GM18873 (cell line): ENCODE results near the gene TXNL4A.
A peak's percentile ranks its signal among the peaks of the same experiment; 100 is the strongest.
"Not testable (repeated sequence)": the region's sequence is repeated elsewhere in the genome, so short reads cannot be mapped to it uniquely, and the experiment has no call there.

Experiments
- ATAC-seq: cut with Tn5 transposase; IDR thresholded peaks from one replicate; pipeline ENCODE4 v1.9.1; 2021; ENCODE audit warnings: mild to moderate bottlenecking, moderate library complexity, moderate number of reproducible peaks; ENCODE audit not compliant: unreplicated experiment, low FRiP score

TXNL4A gene, protein sequence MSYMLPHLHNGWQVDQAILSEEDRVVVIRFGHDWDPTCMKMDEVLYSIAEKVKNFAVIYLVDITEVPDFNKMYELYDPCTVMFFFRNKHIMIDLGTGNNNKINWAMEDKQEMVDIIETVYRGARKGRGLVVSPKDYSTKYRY

DNA sequence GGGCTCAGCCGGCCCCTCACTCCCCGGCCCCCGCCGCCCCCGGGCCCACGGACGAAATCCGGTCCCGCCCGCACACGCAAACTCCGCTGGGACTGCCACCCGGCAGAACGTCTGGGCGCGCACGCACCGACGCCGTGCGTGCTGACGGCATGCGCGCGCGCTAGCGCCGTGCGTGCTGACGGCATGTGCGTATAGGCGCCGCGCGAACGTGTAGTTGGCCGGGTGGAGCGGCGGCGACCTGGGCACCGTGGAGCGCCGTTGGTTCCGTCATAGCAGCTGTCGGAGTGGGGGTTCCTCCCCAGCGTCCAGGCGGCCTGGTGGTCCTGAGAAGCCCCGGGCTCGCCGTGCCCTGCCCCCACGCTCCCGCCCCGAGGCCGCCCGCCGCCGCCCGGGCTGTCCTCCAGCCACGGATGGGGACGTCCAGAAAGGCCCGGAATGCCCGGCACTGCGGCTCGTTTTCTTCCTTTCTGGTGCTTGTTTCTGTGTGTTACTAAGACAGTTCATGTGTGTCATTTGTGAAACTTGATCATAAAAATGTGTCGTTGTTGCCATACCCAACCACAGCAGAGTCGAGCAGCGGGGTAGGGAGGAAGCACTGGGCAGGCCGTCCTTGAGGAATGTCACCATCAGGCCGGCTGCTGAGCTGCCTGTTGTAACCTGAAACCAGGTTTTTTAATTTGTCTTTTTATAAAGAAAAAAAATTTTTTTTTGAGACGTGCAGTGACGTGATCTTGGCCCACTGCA lies at the start of gene TXNL4A:
TXNL4A (minus strand) TSS at position 113 of the 744 bp plus-strand sequence. CDS start 171 bp downstream, outside the sequence.
- ATAC-seq: peak; percentile 89

DNA sequence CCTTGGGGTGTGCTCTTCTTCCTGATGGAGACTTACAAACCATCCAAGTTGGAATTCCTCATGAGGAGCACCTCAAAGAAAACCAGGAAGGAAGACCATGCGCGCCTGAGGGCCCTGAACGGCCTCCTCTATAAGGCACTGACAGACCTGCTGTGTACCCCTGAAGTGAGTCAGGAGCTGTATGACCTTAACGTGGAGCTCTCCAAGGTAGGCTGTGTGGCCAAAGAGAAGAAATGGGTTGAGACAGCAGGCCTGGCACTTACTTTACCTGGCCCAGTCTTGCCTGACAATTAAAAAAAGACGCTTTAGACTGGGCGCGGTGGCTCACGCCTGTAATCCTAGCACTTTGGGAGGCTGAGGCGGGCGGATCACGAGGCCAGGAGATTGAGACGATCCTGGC lies 48.9 kb upstream of the TXNL4A start:
- no peak for ATAC-seq

DNA sequence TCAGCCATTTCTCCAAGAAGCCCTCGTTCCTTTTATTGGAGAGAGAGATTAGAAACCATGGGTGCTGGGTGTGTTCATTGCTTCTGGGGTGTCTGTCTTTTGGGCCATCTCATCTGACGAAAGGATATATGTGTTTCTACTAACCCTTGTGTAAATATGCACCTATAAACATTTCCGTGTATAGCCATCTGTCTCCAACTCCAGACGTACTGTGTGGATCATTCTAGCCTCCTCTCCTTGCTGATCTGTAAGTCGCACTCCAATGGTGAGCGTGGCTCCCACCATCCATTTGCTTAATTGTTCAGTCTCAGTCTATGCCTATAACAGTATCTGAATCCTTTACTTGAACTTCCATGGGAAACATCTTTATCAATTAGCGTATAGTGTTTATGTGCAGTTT lies 47.6 kb upstream of the TXNL4A start:
- ATAC-seq: no peak

DNA sequence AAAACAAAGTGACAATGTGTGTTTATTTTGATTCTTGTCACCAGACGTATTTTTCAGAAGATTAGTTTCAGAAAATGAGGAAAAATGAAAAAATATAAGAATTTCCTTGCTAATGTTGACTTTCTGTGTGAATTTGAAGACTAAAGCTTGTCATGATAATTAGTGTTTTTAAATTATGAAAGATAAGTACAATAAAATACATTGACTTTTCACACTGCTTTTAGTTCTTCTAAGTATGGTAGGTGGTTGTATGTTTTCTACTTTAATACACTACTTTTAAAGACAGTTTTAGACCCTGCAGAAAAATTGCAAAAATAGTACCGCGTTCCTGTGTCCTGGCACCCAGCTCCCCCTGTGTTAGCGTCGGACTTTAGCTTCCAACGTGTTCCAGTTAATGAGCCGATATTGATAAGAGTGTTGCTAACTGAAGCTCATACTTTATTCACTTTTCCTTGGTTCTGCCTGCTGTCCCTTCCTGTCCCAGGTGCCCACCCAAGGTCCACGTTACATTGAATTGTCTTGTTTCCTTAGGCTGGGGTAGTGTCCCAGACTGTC lies 46.6 kb upstream of the TXNL4A start:
- ATAC-seq: no peak

DNA sequence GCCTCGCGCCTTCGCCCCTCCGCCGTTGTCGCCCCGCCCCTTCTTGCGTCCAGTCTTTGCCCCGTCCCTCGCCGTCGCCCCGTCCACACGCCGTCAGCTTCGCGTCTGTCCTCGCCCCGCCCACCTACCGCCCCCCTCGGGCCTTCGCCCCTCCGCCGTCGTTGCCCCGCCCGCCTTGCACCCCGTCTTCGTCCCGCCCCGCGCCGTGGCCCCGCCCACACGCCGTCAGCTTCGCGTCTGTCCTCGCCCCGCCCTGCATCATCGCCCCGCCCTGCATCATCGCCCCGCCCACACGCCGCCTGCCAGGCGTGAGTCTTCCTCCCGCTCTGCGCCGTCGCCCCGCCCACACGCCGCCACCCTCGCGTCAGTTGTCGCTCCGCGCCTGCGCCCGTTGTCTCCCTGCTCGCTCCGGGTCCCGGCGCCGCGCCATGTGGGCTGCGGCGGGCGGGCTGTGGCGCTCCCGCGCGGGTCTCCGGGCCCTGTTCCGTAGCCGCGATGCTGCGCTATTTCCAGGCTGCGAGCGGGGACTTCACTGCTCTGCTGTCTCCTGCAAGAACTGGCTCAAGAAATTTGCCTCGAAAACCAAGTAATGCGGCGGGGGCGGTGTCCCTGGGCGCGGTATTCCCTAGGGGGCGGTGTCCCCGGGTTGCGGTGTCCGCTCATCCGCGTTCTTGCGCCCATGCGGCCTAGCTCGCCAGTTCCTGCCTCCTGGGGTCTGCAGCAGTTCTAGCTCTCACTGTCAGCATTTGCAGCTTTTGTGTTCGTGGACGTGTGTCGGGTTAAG lies 45.9 kb upstream of the TXNL4A start, which contains the start of gene RBFA:
RBFA (plus strand) TSS at position 367 of the 784 bp plus-strand sequence; CDS start at position 429, 62 bp downstream.
- peak; percentile 62 for ATAC-seq

DNA sequence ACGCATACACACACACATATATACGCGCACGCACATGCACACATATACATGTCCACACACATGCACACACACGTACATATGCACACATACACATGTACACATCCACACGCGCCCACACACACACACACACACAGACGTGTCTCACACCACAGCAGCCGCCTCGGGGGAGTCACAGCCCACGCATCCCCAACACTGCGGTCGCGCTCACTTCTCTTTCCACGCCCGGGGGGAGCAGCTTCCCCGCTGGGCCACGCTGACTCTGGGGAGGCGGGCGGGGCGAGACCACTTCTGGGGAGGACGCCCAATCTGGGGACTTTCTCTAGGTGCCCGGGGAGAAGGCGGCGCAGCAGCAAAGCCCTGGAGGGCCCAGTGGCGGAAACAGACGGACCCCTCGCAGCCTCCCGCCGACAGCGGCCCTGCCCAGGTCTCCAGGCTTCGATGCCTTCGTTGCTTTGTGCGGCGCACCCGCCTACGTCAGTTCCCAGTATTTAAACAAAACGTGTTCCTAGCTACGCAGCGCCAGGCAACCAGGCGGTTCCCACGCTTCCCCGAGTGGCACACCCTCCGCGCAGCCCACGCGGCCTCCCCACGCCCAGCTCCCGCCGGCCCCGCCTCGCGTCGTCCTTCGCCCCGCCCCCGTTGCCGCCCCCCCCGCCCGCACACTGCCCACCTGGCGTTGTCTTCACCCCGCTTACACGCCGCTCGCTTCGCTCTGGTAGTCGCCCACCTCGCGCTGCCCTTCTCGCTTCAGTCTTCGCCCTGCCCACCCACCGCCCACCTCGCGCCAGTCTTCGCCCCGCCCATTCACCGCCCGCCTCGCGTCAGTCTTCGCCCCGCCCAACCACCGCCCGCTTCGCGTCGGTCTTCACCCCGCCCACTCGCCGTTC lies 45.1 kb upstream of the TXNL4A start:
- ATAC-seq: peak; percentile 41

DNA sequence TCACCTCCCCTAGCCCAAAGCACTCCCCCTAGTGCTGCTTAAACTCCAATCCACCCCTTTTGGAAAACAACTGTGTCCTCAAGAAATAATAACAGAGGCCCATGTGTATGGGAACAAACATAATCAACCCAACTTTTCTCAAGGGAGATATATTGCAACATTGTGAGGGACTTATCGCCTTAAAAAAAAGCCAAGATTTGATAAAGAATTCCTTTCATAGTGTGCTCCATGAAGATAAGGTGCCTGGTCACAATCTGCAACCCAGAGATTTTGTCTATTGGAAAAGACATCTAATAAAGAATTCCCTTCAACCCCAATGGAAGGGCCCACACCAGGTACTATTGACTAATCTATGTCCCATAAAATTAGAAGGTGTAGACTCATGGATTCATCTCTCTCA lies 41.3 kb upstream of the TXNL4A start:
- no peak for ATAC-seq

DNA sequence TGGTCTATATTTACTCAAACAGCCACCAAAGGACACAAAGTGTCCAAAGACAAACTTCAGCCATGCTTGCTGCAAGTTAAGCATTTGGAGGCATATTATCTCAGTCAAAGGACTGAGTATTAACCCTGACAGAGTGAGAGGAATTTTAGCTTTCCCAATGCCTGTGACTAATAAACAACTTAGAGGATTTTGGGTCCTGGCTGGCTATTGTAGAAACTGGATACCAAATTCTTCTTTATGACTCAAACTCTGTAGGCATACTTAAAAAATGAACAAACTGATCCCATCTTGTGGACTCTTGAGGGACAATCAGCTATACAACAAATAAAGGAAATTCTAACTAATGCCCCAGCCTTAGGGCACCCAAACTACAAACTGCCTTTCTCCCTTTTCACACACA lies 39.4 kb upstream of the TXNL4A start:
- ATAC-seq: not testable (repeated sequence)

DNA sequence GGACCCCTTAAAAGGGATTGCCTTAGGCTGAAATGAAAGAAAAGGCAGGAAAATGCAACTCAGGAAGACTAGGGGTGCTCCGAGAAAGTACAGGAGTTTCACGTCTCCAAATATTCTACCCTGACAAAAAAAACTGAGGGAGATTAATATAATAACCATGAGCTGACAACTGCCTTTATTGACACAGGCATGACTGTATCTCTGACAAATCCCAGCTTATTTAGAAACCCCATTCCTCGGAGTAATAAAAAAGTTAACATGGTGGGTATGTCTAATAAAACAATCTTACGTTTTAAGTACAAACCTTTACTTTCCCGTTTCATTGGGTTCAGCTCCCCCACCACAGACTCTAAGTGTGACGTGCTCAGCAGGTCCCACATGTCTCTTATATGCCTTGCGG lies 38.0 kb upstream of the TXNL4A start:
- no peak for ATAC-seq

DNA sequence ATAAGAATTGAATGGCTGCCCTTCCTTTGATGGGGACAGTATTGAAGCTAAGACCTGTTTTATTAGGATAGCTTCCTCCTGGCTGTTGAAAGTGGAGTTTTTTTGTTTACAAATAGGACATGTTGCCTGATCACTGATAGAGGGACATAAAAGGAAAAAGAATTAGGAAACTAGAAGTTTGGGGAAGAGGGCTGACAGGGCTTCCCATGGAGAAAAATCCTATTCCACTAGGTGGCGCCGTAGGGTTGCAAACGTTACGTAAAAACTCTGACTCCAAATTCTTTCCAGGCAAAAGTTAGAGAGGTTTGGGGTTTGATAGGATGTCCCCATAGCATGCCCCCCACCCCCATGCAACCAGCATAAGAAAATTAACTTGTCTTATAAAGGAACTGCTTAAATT lies 34.8 kb upstream of the TXNL4A start:
- no peak for ATAC-seq

DNA sequence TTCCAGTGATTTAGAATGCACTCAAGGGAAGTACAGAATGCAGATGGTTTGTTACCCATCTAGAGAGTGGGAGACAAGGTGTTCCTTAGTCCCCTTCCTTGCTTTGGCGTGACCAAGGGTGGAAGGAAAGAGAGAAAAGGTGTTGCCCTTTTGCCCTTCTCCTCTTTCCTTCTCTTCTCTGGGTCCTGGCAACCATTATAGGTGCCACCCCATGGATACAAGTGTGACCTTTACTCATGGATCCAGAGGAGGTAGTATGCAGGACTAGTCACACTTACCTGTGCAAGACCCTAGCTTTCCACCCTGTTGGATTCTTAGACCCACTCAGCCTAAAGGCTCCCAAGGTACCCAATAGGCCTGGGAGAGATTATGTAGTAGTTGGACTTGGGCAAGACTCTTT lies 34.2 kb upstream of the TXNL4A start:
- no peak for ATAC-seq

DNA sequence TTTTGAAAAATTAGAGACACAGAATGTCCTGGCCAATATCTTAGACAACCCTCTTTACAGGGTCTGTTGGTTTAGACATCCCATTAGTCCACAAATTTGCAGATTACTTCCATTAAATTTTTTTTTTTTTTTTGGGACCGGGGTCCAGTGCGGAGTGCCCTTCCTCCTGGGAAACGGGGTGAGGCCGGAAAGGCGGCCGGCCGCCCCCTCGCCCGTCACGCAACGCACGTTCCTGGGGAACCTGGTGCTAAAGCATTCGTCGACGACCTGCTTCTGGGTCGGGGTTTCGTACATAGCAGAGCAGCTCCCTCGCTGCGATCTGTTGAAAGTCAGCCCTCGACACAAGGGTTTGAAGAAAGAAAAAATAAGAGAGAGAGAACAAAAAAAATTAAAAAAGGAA lies 24.4 kb upstream of the TXNL4A start:
- ATAC-seq: no peak

DNA sequence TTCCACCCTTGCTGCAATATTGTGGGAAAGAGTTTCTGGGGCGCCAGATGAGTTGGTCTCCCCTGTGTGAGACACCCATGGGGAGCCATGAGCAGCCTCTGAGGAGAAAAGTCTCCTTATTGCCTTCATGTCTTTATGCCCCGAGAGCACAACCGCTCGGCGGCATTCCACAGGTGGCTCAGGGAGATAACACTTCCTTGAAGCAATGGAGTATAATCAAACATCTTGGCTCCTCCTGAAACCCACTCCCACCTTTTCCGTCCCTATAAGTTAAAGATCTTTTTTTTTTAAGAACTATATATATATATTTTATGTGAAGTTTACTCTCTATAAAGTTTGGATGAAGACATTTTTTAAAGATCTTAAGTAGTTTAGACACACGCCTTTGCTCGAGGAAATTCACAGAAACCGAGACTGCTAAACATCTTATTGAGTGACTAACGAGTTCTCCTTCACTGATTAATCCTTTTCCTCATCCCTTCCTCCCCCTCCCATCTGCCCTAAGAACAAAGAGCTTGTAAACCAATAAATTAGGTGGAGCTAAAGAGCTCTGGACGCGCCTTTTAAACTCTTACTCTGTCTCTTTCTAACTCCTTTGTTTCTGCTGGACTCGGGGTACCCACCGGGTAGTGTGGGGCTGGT lies 23.3 kb upstream of the TXNL4A start:
- ATAC-seq: not testable (repeated sequence)

DNA sequence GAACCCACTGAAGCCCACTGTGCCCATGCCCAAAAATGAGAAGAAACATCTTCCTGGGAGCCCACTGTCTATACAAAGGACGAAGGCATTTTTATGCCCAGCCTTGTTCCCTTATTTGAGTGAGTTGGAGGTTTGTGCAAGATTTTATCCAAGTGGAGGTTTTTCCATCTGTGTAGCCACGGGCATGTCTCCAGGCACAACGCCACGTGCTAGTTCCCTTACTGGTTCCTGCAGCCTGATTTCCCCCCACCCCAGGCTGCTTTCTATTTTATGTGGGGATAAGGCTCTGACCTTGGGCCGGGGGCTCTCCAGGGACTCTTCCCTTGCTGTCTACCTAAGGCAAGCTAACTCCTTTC lies 22.2 kb upstream of the TXNL4A start:
- ATAC-seq: no peak

DNA sequence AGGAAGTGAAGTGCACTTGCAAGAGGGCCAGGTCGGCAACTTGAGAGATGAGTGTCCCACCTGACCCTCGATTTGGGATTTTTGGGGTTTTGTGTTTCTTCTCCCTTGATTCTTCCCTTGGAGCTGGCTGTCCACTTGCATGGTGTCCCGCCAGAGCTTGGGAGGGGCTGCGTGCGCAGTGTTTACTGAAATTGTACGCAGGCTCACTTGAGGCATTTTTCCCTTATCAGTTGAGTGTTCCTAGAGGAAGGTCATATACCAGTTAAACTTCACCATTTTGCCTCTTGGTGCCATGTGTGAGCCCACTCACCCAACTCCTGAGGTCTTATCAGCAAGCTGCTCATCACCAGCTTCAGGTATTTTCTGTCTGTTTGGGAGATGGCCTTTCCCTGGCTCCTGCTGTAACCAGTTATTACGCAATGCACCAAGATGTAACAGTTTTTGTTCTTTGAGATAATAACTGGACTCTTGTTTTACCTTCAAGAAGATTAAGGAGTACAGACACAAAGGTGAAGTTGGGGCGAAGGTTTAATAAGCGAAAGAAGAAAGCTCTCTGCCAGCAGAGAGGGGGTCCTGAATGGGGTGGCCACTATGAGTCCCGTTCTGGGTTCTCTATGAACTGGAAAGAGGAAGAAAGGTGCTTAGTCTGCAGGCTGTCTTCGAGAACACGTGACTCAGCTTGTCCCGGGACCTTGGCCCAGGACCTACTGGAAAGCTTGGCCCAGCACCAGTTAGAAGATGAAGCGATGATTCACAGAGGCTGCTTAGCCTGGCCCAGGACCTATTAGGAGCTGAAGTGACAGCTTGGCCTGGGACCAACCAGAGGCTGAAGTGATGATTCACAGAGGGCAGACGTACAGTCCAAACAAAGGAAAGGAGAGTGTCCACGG lies 21.5 kb upstream of the TXNL4A start:
- ATAC-seq: no peak

DNA sequence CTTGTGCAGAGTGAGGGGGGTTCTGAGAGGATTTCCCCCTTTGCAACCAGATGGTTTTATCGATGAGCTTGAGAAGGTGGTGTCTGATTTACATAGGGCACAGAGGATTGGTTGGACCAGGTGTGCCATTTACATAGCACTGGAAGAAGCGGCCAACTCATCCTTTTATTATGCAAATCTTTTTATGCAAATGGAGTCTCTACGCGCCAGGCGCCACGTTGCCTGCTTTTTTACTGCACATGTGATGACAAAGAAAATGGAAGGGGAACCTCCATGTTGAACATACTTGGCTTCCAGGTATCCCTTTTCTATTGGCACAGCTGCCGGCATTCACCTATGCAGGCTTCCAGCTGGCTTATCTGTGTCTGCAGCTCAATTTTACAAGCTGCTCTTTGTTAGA lies 18.4 kb upstream of the TXNL4A start:
- no peak for ATAC-seq

DNA sequence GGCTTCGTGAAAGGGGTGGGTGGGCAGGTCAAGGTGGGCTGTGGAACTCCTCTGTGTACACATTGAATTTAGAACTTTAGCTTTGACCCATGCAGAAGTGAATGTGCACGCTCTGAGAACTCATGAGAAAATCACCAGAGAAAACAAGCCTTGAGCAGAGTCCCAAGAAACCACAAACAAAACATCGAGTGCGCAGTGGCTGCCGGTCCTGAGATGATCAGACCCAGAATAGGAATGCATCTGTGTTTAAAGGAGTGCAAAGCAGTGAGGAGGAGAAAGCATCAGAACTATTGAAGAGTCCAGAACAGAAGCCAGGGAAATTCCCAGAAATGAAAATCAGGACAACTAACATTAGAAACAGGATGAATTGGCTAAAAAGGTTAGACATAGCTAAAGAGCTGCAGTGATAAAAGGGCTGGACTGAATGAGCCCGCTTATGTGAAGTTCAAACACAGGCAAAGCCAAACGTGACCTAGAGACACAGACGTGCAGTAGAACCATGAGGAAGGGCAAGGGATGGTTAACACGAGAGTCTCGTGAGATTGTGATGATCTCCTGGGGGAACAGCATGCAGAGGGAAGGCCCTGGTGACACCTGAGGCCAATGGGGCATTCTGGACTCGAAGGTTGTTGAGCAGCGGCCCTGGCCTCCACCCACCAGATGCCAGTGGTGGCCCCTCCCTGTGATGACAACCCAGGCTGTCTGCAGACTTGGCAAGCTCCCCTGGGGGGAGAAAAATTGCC lies 16.4 kb upstream of the TXNL4A start:
- no peak for ATAC-seq

DNA sequence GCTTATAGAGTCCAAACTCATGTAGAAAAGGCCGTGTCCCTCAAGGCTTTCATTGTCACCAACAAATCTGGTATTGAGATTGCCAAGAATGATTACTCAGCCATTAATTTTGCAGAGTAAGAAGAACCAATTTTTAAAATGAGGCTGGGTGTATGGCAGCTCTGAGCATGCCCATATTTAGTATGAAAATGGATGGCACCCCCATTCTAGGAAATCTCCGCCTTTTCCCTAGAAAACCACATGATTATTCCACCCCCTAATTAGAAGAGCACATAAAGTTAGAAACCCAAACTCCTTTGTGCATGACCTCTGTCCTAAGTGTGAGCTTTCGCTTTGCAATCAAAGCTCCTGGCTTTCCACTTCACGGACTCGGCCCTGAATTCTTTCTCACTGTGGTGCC lies 14.1 kb upstream of the TXNL4A start:
- no peak for ATAC-seq
